ENCODE data around the gene FOXQ1. TPM values are rescaled to one million over a fixed set of nuclear protein-coding genes. Genes with fewer than 3 reads are reported as not detected.

The FOXQ1 gene
- total and polyA plus RNA-seq, 9 of the 15 experiments (the other 6 are each of a cell fraction or from before 2014, with no cell fraction given): not detected

DNA sequence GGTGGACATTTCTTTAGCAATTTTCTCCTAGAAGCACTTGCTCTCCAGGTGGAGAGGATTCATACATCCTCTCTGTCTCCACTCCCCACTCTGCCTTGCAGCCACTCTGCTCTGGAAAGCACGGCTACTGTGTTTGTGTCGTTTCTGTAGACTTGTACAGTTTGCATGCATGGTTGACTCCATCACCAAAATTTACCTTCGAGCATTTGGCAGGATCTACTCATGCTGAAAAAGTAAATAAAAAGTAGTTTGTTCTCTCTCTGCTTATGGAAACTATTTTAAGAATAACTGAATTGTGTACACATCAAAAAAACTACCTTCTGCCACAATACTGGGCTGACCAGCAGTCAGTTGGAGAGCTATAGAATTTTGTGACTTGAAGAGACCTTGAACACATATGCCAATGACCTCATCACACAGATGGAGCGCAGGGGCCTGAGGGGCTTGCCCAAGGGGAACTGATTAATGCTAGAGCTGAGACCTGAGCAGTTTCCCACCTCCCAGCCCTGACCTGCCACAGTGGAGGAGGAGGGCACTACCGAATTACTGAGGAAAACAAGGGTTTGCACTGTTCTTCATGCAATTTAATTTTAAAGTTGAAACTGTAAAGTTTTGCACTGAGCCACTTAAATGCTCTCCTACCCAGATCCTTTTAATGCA lies 33.7 kb upstream of the FOXQ1 start:
- no peaks in the 10 kb centered on the region for H3K79me2 ChIP-seq (ENCODE audit: control insufficient read depth, insufficient read depth, low read length)
- no peaks in the 10 kb centered on the region for H3K4me1 ChIP-seq (replicated peaks in 1 of 2; ENCODE audit: control insufficient read depth in 2 of 2, insufficient read depth in 2 of 2, low read length in 2 of 2)
- H3K9ac ChIP-seq (ENCODE audit: insufficient read depth in 1 of 2, low read depth in 2 of 2, low read length in 2 of 2): no peak overlapping the region
- no peak for ATAC-seq
- no peak overlapping the region for H3K27ac ChIP-seq (ENCODE audit: extremely low read depth, low read depth, low read length)
- peaks cover 0 to 6% of the 10 kb centered on the region in 2 experiments; a peak in 3 of 5 replicates for H3K27me3 ChIP-seq (ENCODE audit: control insufficient read depth in 2 of 2, insufficient read depth in 2 of 2, low read length in 2 of 2)
- no TSS peak for BruUV-seq (replicated peaks)
- ChIA-PET POLR2A (interaction anchor here (1.1 kb wide), 1 partner anchor 20 kb away, joined by 3 read pairs; no protein-coding TSS in a partner anchor), CTCF (ENCODE audit: low intra/inter-chr PET ratio) (no interaction called here)
- DNase-seq (ENCODE audit: extremely low read depth in 1 of 4, low spot score in 3 of 4): no peak
- H3K9me3 ChIP-seq (replicated peaks; ENCODE audit: control insufficient read depth, insufficient read depth, low read depth, low read length): no peaks in the 10 kb centered on the region
- no peak overlapping the region for H3K4me2 ChIP-seq (ENCODE audit: insufficient read depth, low read length)
- 0% methylated on average over 5 of the region's 5 CpGs for WGBS (ENCODE audit: insufficient coverage, low coverage, missing lambda C conversion rate)
- H4K20me1 ChIP-seq (replicated peaks; ENCODE audit: control insufficient read depth, insufficient read depth, low read length): no peaks in the 10 kb centered on the region
- TF ChIP-seq ZNF41 (CRISPR knock-in tag; conservative IDR thresholded peaks at IDR 0.05) (no peak), ZNF253 (CRISPR knock-in tag; conservative IDR thresholded peaks at IDR 0.05) (no peak), EZH2 (IDR thresholded peaks at IDR 0.05; ENCODE audit: borderline replicate concordance, low read depth, low read length) (no peak), CCNT2 (IDR thresholded peaks at IDR 0.05; ENCODE audit: borderline replicate concordance, extremely low read depth, insufficient read length, low read depth, low read length) (no peak), SMARCC2 (IDR thresholded peaks at IDR 0.05; ENCODE audit: low read depth) (no peak)
- TF ChIP-seq, protein P1, sequence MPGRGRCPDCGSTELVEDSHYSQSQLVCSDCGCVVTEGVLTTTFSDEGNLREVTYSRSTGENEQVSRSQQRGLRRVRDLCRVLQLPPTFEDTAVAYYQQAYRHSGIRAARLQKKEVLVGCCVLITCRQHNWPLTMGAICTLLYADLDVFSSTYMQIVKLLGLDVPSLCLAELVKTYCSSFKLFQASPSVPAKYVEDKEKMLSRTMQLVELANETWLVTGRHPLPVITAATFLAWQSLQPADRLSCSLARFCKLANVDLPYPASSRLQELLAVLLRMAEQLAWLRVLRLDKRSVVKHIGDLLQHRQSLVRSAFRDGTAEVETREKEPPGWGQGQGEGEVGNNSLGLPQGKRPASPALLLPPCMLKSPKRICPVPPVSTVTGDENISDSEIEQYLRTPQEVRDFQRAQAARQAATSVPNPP (IDR thresholded peaks at IDR 0.05; ENCODE audit: borderline replicate concordance, insufficient read depth, insufficient read length): no peak
- TF ChIP-seq, protein P2, sequence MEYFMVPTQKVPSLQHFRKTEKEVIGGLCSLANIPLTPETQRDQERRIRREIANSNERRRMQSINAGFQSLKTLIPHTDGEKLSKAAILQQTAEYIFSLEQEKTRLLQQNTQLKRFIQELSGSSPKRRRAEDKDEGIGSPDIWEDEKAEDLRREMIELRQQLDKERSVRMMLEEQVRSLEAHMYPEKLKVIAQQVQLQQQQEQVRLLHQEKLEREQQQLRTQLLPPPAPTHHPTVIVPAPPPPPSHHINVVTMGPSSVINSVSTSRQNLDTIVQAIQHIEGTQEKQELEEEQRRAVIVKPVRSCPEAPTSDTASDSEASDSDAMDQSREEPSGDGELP (CRISPR knock-in tag; IDR thresholded peaks at IDR 0.05; ENCODE audit: borderline replicate concordance): no peak
- TF ChIP-seq, protein P3, sequence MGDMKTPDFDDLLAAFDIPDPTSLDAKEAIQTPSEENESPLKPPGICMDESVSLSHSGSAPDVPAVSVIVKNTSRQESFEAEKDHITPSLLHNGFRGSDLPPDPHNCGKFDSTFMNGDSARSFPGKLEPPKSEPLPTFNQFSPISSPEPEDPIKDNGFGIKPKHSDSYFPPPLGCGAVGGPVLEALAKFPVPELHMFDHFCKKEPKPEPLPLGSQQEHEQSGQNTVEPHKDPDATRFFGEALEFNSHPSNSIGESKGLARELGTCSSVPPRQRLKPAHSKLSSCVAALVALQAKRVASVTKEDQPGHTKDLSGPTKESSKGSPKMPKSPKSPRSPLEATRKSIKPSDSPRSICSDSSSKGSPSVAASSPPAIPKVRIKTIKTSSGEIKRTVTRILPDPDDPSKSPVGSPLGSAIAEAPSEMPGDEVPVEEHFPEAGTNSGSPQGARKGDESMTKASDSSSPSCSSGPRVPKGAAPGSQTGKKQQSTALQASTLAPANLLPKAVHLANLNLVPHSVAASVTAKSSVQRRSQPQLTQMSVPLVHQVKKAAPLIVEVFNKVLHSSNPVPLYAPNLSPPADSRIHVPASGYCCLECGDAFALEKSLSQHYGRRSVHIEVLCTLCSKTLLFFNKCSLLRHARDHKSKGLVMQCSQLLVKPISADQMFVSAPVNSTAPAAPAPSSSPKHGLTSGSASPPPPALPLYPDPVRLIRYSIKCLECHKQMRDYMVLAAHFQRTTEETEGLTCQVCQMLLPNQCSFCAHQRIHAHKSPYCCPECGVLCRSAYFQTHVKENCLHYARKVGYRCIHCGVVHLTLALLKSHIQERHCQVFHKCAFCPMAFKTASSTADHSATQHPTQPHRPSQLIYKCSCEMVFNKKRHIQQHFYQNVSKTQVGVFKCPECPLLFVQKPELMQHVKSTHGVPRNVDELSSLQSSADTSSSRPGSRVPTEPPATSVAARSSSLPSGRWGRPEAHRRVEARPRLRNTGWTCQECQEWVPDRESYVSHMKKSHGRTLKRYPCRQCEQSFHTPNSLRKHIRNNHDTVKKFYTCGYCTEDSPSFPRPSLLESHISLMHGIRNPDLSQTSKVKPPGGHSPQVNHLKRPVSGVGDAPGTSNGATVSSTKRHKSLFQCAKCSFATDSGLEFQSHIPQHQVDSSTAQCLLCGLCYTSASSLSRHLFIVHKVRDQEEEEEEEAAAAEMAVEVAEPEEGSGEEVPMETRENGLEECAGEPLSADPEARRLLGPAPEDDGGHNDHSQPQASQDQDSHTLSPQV (IDR thresholded peaks at IDR 0.05): no peak
- H3K9me1 ChIP-seq (ENCODE audit: control insufficient read depth, insufficient read depth, low read length): no peaks in the 10 kb centered on the region
- H3K4me3 ChIP-seq: no peak overlapping the region
- no peak for FAIRE-seq
- in situ Hi-C loops (cut with MboI) (no loop called here), intact Hi-C loops (cut with micrococcal nuclease) (no loop called here)
- no peaks in the 10 kb centered on the region for H3K36me3 ChIP-seq (ENCODE audit: control insufficient read depth, insufficient read depth, low read length)
- no peak overlapping the region for H2AFZ ChIP-seq (ENCODE audit: low read depth, low read length)

All from K562 (cell line).